ENCODE data around the gene OXSR1.

DNA sequence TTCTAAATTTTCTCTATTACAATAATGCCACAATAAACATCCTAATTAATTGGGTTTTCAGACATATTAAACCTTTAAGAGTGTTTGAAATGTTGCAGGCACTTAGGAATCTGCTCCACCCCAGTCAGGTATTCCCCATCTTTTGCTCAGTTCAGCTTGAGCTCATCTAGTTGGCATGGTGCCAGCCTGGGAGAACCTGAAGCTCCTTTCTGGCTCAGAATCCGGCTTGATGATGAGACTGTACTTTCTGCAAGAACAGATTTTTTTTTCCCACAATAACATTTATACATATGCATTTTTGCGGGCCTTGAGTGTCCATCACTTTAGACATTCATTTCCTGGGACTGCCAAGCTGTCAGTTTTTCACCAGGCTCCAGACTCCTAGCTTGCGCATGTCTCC is 7.7 kb upstream of the OXSR1 start:
- TF ChIP-seq, protein P1, sequence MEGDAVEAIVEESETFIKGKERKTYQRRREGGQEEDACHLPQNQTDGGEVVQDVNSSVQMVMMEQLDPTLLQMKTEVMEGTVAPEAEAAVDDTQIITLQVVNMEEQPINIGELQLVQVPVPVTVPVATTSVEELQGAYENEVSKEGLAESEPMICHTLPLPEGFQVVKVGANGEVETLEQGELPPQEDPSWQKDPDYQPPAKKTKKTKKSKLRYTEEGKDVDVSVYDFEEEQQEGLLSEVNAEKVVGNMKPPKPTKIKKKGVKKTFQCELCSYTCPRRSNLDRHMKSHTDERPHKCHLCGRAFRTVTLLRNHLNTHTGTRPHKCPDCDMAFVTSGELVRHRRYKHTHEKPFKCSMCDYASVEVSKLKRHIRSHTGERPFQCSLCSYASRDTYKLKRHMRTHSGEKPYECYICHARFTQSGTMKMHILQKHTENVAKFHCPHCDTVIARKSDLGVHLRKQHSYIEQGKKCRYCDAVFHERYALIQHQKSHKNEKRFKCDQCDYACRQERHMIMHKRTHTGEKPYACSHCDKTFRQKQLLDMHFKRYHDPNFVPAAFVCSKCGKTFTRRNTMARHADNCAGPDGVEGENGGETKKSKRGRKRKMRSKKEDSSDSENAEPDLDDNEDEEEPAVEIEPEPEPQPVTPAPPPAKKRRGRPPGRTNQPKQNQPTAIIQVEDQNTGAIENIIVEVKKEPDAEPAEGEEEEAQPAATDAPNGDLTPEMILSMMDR (IDR thresholded peaks at IDR 0.05), result no peak
- TF ChIP-seq POLR2A (IDR thresholded peaks at IDR 0.05), result no peak

Data from esophagus squamous epithelium (tissue), 4 donors.